Neutrophil (primary cell): ENCODE measurements around the gene RNF123.

ENCODE experiments used
- H3K27ac ChIP-seq: fragments of 200-600 bp; sonication (generic); 2 replicates; pipeline ENCODE4 v1.5.1; 2016; ENCODE audit warnings: mild to moderate bottlenecking, moderate library complexity
- H3K27me3 ChIP-seq: fragments of 200-600 bp; sonication (generic); 2 replicates; pipeline ENCODE4 v1.6.0; 2016; ENCODE audit warnings: mild to moderate bottlenecking
- H3K36me3 ChIP-seq: fragments of 200-600 bp; sonication (generic); 2 replicates; pipeline ENCODE4 v1.5.1; 2017
- H3K4me1 ChIP-seq, 2 experiments: fragments of 200-600 bp in 1 of 2; sonication (generic) in 1 of 2; 1 replicate in 1 of 2; 2 replicates in 1 of 2; pipeline versions ENCODE4 v1.5.1 to v1.6.1; 2013 to 2016; ENCODE audit warnings: low read depth in 1 of 2, low read length in 1 of 2, mild to moderate bottlenecking in 1 of 2, moderate library complexity in 1 of 2; ENCODE audit not compliant: control insufficient read depth in 1 of 2, insufficient read depth in 1 of 2
- H3K4me3 ChIP-seq, 2 experiments: fragments of 200-600 bp in 1 of 2; sonication (generic) in 1 of 2; 1 replicate in 1 of 2; 2 replicates in 1 of 2; pipeline ENCODE4 v1.5.1; 2013 to 2016; ENCODE audit warnings: low read depth in 1 of 2, low read length in 1 of 2, mild to moderate bottlenecking in 1 of 2, moderate library complexity in 1 of 2
- H3K9me3 ChIP-seq: fragments of 200-600 bp; sonication (generic); 2 replicates; pipeline ENCODE4 v1.5.1; 2016
- CTCF ChIP-seq: fragments of 200-600 bp; sonication (generic); IDR thresholded peaks from 2 replicates; pipeline ENCODE4 v1.5.1; 2016; ENCODE audit warnings: antibody characterized with exemption

Gene RNF123

DNA sequence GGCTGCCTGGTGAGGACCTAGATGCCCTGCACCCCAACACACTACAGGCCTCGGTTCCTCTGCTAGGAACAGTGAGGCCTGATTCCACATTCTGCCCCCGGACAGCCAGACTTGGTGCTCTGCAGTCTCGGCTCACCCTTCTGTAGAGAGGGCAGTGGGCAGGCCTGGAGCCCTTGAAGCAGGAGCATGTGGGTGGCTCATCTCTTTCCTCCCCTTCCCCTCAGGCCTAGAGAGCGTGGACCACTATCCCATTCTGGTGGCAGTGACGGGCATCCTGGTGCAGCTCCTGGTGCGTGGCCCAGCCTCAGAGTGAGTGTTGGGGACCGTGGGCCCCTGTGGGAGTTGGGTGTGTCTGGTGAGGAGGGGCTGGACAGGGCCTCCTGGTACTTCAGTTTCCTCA lies 26.8 kb downstream of the RNF123 start:
- Histone ChIP-seq H3K27ac (no peak overlapping the region), H3K36me3 (peaks cover 63% of the 10 kb centered on the region), H3K27me3 (peaks cover 14% of the 10 kb centered on the region), H3K4me3 (no peak overlapping the region), H3K9me3 (no peaks in the 10 kb centered on the region), H3K4me1 (peaks cover 14 to 15% of the 10 kb centered on the region in 2 experiments)
- TF ChIP-seq CTCF: no peak

- no peak for TF ChIP-seq CTCF
- Histone ChIP-seq H3K9me3 (no peaks in the 10 kb centered on the region), H3K36me3 (peaks cover 63% of the 10 kb centered on the region), H3K27ac (no peak overlapping the region), H3K4me3 (no peak overlapping the region), H3K4me1 (peaks cover 14 to 15% of the 10 kb centered on the region in 2 experiments), H3K27me3 (peaks cover 14% of the 10 kb centered on the region)
These were observed 27.4 kb downstream of the RNF123 start for GRCh38 chr3:49716691-49717210.

- Histone ChIP-seq H3K27me3 (peaks cover 14% of the 10 kb centered on the region), H3K4me3 (no peak overlapping the region), H3K27ac (no peak overlapping the region), H3K9me3 (no peaks in the 10 kb centered on the region), H3K36me3 (peaks cover 66% of the 10 kb centered on the region), H3K4me1 (peaks cover 14 to 15% of the 10 kb centered on the region in 2 experiments)
- no peak for TF ChIP-seq CTCF
These were observed 28.0 kb downstream of the RNF123 start for GRCh38 chr3:49717211-49717958.

GRCh38 chr3:49717959-49718857 lies 28.9 kb downstream of the RNF123 start:
- TF ChIP-seq CTCF: no peak
- no peak overlapping the region for H3K27ac ChIP-seq
- peaks cover 21 to 22% of the 10 kb centered on the region in 2 experiments for H3K4me1 ChIP-seq
- H3K9me3 ChIP-seq: no peaks in the 10 kb centered on the region
- H3K27me3 ChIP-seq: peaks cover 14% of the 10 kb centered on the region
- peak overlapping the region; percentile 71 to 73 for H3K4me3 ChIP-seq
- H3K36me3 ChIP-seq: peaks cover 61% of the 10 kb centered on the region

GRCh38 chr3:49718858-49719213 lies 29.5 kb downstream of the RNF123 start:
- H3K9me3 ChIP-seq: no peaks in the 10 kb centered on the region
- no peak overlapping the region for H3K27ac ChIP-seq
- H3K27me3 ChIP-seq: peaks cover 14% of the 10 kb centered on the region
- TF ChIP-seq CTCF: no peak
- H3K4me1 ChIP-seq: peaks cover 25 to 26% of the 10 kb centered on the region in 2 experiments
- H3K4me3 ChIP-seq: peak overlapping the region; percentile 71 to 73
- peaks cover 55% of the 10 kb centered on the region for H3K36me3 ChIP-seq
